SKM-1 (cell line): ENCODE data around the gene STK10.

ENCODE experiments used
- DNase-seq: peaks from one replicate; lab custom pipeline; 2025; ENCODE audit not compliant: unreplicated experiment; lab: John Stamatoyannopoulos, UW

STK10 gene

DNA sequence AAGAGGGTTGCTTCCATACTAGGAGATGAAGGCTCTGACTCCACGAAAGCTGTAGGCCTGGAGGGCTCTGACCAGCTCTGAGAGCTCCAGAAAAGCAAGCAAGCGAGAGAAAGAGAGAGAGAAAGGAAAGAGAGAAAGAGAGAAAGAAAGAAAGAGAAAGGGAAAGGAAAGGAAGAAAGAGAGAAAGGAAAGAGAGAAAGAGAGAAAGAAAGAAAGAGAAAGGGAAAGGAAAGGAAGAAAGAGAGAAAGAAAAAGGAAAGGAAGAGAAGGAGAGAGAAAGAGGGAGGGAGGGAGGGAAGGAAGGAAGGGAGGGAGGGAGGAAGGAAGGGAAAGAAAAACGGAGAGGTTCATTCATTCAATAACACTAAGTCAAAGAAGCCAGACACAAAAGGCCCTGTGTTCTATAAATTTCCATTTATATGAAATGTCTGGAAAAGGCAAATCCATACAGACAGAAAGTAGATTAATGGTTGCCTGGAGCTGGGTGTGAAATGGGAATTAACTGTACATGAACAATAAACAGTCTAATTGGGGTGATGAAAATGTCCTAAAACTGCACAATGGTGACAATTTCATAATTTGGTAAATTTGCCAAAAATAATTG, 1.8 kb upstream of the STK10 start:
- DNase-seq = no peak

DNA sequence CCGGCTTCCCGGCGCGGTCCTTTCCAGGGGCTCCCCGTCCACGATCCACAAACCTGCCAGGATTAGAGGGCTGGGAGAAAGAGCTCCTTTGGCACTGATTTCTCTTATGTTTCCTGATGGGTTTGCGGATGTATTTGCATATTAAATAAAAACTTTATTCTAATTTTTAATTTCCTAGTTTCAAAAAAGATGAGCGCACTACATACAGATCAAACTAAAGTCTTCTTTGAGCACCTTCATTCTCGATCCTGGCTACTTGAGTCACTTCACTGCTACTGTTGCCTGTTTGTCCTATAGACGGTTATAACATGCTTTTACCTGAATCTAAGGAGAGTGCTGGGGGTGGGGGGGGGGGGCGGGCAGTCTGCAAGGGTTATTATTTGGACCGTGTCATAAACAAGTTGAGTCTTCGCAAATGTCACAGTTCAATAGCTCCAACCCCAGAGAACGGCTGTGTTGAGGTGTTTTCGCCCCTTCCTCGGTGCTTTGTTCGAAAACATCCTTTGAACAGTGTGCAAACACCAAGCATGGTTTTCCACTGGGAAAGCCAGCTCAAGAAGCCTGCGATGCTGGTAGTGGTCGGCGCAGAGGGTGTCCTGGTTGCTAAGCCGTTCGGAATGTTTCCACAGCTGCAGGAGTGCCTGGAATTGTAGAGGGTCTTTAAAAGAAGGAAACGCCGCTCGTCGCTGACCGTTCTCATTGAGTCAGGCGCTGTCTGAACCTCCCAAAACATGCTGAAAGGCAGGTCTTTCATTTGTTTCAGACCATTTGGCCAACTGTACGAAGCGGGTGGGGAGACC, 1.1 kb upstream of the STK10 start:
- no peak for DNase-seq

DNA sequence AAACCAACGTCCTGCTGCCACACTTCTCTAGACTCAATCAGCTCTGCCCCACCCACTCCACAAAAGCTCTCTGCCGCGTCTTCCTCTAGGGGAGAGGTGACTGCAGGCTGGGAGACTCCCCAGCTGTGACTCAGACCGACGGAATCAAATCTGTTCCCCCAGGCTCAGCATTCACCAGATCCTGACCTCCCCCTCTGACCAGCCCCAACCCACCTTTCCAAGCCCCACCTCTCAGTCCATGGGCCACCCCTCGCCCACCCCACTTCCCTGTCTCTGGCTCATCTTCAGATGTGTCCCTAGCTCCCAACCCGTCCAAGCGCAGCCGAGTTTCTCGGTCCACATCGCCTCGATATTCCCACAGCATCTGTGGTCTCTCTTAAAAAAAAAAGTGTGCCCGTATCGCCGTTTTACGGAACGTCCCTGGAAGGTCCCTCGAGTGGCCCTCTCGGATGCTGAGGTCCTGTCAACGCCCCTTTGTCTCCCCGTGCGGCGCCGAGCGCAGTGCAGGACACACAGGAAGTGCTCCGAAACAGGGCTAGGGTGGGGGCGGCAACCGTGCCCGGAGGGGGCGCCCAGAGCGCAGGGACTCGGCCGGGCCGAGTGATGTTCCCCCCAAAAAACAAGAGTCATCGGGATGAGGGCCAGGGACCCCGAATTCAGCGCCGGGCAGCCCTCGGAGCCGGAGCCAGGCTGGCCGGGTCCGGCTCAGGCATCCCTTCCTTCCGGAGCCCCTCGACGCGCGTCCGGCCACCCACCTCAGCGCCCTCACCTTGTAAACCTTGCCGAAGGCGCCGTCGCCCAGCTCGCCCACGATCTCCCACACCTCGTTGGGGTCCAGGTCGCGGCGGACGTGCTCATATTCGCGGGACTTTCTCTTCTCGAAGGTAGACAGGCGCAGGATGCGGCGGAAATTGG, 649 bp downstream of the STK10 start:
- DNase-seq = peak; percentile 72

DNA sequence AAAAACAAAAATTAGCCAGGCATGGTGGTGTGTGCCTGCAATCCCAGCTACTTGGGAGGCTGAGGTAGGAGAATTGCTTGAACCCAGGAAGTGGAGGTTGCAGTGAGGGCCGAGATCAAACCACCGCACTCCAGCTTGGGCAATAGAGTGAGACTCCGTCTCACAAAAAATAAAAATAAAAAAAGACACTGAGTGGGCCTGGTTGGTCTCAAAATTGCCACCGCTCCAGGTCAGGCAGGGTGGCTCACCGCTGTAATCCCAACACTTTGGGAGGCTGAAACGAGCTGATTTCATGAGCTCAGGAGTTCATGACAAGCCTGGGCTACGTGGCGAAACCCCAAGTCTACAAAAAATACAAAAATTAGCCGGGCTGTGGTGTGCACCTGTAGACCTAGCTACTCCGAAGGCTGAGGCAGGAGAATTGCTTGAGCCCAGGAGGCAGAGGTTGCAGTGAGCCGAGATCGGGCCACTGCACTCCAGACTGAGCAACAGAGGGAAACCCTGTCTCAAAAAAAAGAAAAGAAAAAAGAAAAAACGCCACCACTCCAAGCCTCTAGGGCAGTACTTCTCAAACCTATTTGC, 1.8 kb downstream of the STK10 start:
- DNase-seq = no peak

DNA sequence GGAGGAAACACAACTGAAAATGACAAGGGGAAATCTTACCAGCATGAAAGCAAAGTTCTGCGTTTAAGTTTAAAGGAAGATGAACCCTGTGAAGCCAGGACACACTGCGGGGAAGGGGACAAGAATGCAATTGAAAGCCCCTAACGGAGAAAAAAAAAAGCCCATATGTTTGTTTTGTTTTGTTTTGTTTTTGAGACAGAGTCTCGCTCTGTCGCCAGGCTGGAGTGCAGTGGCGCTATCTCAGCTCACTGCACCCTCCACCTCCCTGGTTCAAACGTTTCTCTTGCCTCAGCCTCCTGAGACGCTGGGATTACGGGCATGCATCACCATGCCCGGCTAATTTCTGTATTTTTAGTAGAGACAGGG, 2.9 kb downstream of the STK10 start:
- DNase-seq = no peak

- no peak for DNase-seq
Observed at GRCh38 chr5:172183881-172184280, 4.1 kb downstream of the STK10 start.

GRCh38 chr5:172182291-172182690, 5.7 kb downstream of the STK10 start:
- no peak for DNase-seq

GRCh38 chr5:172180936-172181335, 7.1 kb downstream of the STK10 start:
- no peak for DNase-seq

- peak; percentile 87 for DNase-seq
Observed at GRCh38 chr5:172178991-172179989, 8.7 kb downstream of the STK10 start.

GRCh38 chr5:172178301-172178987, 9.6 kb downstream of the STK10 start:
- DNase-seq = no peak

DNA sequence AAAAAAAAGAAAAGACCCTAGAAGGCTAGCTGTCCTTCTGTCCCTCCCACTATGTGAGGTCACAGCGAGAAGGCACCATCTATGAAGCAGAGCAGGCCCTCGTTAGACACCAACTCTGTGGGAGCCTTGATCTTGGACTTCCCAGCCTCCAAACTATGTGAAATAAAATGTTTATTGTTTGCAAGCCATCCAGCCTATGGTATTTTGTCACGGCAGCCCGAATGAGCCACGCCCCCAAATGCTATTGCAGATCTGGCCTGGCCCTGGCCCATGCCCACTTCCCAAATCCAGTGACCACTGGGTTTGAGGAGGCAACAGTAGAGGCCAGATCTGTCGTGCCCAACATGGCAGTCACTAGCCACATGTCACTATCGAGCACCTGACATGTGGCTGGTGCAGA, 10.8 kb downstream of the STK10 start:
- no peak for DNase-seq

GRCh38 chr5:172175263-172175719, 12.7 kb downstream of the STK10 start:
- peak; percentile 95 for DNase-seq

DNA sequence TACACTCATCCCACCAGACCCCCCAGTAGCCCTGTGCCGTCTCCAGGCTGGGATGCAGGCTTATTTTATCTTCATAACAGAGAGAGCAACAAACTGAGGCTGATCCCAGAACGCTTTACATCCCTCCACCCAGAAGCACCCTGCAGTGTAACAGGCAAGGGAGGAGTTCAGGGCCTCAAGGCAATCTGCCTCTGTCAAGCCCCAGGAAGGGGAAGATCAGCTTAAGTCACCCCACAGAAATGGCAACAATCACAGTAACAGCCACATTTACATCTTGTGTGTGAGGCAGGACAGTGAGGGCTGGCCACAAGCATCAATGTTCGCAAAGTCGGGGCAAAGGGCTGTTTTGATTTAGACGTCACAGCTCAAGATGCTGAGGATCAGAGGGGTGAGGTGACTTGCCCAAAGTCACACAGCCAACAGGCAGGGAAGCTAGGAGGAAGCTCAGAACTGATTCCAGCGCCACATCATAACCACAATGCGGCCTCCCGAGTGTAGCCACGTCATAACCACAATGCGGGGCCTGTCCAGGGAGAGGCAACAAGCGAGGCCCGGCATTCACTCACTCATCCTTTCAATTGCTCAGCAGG, 14.4 kb downstream of the STK10 start:
- peak; percentile 84 for DNase-seq

DNA sequence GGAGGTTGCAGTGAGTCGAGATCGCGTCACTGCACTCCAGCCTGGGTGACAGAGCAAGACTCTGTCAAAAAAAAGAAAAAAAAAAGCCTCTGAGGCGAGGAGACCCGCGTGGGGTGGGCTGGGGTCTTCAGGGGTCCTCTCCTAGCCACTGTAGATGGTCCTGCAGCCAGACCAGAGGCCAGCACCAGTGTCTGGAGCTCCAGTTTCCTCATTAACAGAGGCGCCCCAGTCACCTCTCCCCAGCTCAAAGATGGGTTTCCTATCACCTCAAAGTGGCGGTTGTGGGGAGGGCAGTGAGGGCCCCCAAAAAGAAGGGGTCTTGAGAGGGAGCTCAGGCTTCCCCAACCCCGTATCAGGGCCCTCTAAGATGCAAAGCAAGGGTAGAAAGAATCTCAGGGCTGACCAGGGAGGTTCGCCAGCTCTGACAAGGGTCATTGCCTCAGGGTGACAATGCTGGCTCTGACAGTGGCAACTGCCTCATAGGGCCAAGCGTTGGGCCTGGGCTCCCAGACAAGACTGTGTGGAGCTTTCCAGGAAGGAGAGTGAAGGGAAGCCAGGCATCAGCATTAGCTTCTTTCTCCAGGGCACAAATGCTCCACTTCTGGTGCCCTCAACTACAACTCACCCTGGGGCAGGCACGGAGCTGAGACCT, 15.0 kb downstream of the STK10 start:
- DNase-seq = no peak

GRCh38 chr5:172171118-172171517, 16.9 kb downstream of the STK10 start:
- DNase-seq = no peak

DNA sequence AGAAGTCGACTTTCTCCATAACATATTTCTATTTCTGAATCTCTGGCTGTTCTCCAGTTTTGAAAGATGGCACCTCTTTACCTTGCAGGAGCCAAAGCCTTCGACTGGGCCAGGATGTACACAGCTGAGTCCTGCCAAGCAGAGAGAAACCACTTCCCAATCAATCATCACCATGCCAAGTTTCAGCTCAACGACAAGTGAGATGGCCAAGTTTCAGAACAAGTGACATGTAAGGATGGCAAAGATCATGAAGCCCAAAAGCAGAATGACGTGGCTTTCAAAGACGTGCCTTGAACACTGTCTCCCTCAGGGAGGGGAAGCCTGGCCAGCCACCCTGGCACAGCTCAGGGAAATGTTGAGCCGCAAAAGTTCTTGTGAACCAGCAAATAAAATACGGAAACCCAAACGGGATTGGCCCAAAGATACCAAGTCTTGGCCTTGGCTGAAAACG, 17.7 kb downstream of the STK10 start:
- DNase-seq = no peak

GRCh38 chr5:172169216-172169615, 18.8 kb downstream of the STK10 start:
- DNase-seq = no peak

DNA sequence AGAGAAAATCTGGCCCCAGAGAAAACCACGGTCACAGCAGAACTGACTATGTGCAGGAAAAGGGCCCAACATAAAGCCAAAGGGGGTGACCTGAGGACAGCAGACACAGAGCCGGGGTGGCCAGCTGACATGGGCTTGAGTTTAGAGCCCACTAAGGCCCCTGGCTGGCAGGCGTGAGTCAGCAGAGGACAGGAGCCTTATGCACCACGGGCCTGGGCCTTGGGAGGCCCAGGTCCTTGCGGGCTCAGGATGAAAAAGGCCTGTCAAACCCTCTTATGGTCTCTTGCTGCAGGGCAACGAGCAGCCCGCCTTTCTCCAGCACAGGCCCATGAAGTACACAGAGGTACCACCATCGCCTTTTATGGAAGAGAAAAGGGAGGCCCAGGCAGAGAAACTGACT, 19.7 kb downstream of the STK10 start:
- no peak for DNase-seq

- no peak for DNase-seq
Observed at GRCh38 chr5:172167895-172168294, 20.1 kb downstream of the STK10 start.
